HG02571 (cell line): ENCODE results near the gene MS4A4E.
"Not testable (repeated sequence)": the region's sequence is repeated elsewhere in the genome, so short reads cannot be mapped to it uniquely, and the experiment has no call there.

ENCODE experiments used
- ATAC-seq: cut with Tn5 transposase; IDR thresholded peaks from one replicate; pipeline ENCODE4 v1.9.1; 2021; ENCODE audit warnings: mild to moderate bottlenecking, moderate library complexity; ENCODE audit not compliant: unreplicated experiment

The MS4A4E gene

DNA sequence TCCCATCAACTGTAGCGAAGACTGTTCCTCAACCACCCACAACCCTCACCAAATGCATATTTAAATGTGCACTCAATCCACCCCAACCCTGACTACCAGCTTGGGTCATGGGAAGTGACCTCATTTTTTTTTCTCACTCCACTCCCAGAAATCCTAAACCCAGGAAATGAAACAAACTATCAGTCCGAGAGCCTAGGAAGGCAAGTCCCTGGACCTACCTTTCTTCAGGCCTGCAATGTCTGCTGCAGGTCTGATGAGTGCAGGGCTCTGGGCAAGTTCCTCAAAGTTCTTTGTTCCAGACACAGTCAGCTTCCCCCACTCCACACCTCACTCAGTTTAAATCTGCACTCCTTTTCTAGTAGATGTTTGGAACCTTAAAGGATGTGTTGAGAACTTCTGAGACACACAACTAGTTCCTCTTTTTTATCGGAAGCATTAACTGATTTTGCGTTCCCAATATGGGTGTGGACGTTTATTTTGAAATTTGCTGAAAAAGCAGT lies at the start of gene MS4A4E:
MS4A4E (minus strand) TSS at position 398 of the 500 bp plus-strand sequence. CDS start 13,082 bp downstream, outside the sequence.
- no peak for ATAC-seq

DNA sequence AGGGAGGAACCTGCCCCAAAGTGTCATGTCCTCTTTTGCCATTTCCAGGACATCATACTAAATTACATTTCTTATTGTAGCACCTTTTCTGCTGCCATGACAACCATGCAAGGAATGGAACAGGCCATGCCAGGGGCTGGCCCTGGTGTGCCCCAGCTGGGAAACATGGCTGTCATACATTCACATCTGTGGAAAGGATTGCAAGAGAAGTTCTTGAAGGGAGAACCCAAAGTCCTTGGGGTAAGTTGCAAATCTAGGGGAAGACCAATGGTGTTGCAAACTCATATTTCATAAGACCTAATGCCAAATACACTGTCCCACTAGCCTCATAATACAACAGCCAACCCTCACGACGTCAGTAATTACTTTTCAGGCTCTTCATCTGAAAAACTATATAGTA lies 49.2 kb upstream of the MS4A4E start:
- ATAC-seq: no peak

GRCh38 chr11:60288531-60288930 lies 45.6 kb upstream of the MS4A4E start:
- no peak for ATAC-seq

GRCh38 chr11:60285411-60286126 lies 42.6 kb upstream of the MS4A4E start:
- ATAC-seq: not testable (repeated sequence)

- no peak for ATAC-seq
Measured at GRCh38 chr11:60282286-60282685, 39.3 kb upstream of the MS4A4E start.

GRCh38 chr11:60281485-60281884 lies 38.5 kb upstream of the MS4A4E start:
- ATAC-seq: no peak

- no peak for ATAC-seq
Measured at GRCh38 chr11:60280412-60280811, 37.5 kb upstream of the MS4A4E start, which contains the start of gene MS4A4A. MS4A4A (plus strand) TSS chr11:60280666; CDS start chr11:60280676, 10 bp downstream.

GRCh38 chr11:60274416-60274815 lies 31.5 kb upstream of the MS4A4E start:
- ATAC-seq: no peak

DNA sequence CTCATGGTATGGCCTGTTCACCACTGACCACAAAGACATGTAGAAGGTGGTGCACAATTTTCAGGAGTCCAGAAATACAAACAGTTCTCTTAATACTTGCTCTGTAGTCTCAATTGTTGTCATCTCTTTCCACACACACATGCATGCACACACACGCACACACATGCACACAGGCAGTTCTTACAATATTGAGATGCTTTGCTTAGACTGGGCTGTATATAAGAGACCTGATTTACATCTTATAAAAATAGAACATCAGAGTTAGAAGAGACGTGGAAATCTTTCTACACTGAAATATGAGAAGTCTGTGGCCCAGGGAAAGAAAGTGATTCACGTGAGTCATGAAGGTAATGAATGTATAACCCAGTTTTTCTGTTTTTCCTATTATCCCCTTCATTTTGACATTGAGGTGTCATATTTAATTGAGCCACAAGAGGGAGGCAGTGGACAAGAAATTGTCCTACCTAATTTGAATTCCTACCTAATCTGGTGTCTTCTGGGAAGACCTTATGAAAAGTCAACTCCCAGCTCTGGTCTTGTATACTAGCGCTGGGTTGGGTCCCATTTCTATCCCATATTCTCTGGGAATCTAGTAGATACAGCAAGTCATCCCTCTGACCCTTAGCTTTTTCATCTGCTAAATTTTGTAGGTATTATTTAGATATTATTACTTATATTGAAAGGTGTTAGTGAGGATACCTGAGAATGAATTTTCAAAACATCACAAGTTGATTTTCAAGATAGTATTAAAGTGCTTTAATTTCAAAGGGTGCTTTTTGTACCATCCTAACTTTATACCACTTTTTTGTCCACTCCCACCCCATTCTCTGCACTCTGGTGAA lies 22.7 kb upstream of the MS4A4E start:
- no peak for ATAC-seq

- ATAC-seq: no peak
Measured at GRCh38 chr11:60264644-60265043, 21.7 kb upstream of the MS4A4E start.

GRCh38 chr11:60263402-60263801 lies 20.5 kb upstream of the MS4A4E start:
- ATAC-seq: no peak

DNA sequence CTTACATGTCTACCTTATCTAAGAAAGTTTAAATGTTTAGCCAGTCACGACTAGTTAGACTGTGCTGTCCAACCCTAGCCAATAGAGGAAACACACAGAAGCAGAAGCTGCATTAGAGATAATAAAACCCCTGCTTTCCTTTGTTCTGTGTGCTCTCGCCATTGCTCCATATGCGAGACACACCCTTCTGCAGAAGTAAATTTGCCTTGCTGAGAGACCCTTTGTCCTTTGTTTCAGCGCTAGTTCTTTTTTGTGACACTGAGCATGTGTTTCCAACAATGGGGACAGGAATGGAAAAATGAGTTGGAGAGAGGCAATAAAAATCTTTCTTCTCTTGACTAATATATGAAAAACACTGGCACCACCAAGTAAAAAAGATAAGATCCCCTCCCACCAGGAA lies 18.1 kb upstream of the MS4A4E start:
- no peak for ATAC-seq

DNA sequence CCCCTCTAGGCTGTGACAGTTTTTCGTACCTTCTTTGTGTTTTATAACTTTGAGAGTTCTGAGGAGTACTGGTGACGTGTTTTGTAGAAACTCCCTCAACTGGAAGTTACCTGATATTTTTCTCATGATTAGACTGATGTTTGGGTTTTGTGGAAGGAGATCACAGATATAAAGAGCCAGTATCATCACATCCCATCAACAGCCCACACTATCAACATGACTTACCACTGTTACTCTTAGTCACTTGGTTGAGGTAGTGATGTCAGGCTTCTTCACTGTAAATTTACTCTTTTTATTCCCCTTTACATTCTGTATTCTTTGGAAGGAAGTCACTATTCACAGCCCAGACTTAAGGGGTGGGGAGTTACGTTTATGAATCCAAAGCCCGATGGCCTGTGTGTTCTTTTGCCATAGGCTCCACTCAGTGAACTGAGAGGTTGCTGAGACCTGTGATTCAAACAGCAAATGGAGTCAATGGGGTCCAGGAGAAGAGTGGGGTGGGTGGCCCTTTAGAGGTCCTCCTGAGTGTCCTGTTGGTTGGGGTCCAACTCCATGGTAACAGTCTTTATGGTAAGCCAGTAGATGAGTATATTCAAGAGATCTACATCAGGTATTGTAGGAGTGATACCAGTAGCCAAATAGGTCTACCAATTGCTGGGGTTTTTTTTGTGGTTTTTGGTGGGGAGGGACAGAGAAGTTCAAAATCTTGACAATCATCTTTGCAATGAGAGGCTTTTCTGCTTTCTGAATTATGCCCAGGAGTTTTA lies 15.2 kb upstream of the MS4A4E start:
- ATAC-seq: no peak

DNA sequence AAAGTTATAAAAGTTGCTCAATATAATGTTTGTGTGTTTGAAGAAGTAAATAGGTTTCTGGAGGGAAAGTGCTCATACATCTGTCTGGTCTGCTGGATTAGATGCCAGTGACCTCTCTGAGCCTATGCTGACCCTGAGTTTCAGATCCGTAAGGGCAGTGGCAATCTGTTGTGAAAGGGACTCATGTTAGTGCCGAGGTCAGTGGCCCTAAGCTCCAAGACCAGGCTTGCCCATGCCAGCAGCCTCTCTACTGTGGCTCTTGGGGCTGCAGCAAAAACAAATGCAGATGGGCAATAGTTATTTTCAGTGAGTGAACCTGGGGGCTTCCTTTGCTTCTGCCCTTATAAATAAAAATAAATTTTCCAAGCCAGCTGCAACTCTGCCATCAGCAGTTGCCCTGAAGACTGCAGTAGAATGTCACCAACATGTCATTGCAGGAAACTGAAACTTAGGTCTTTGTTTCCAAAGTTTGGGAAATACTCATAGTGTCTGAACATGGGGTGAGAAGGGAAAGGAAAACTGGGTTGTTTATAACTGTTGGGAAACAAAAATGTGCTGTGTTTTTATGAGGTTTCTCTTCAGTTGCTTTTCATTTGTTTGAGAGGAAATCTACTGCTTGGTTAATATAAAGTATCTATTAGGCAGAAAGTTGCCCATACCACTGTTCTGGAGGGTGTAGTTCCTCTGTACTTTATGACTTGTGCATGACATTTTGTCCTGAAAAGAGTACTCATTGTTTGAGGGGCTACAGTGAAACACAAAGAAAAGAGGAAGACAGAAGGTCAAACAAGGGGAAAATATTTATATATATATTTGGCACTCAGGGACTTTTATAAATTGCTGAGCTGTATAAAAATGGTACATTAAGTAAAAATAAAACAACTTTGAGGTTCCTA lies 9.5 kb upstream of the MS4A4E start:
- ATAC-seq: no peak

- no peak for ATAC-seq
Measured at GRCh38 chr11:60251485-60252212, 8.7 kb upstream of the MS4A4E start.

DNA sequence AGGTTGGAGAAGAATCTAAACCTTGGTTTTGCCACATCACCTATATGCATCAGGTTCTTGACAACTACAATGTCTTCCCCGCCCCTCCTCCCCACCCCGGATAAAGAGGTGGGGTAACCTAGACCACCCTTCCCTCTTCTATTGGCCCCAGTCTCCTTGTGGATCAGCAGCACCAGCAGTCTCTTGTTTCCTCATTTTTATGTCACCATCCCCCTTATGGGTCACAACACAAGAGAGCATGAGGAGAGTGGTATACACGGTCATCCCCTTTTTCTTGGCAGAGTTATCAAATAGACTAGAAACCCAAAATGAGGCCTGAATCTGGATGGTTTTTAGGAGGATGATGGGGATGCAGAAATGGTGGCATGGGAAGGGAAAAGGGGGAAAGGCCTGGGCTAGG lies 1.2 kb downstream of the MS4A4E start:
- no peak for ATAC-seq

DNA sequence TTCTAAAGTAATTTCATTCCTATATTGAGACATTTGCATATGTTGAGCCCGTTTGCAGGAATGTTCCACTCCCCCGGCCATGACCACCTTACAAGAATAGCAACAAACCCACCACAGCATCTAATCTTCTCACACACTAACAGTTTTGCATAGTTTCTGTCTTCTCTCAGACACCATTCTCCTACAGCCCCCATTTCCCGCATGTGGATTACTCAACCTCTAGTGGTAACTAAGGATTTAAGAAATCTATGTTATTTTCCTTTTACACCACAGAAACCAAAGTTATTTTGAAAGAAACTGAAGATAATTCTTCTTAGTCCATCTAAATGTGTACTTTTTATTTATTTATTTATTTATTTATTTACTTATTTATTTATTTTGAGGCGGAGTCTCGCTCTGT lies 2.3 kb downstream of the MS4A4E start:
- no peak for ATAC-seq

GRCh38 chr11:60235321-60235720 lies 7.6 kb downstream of the MS4A4E start:
- no peak for ATAC-seq

DNA sequence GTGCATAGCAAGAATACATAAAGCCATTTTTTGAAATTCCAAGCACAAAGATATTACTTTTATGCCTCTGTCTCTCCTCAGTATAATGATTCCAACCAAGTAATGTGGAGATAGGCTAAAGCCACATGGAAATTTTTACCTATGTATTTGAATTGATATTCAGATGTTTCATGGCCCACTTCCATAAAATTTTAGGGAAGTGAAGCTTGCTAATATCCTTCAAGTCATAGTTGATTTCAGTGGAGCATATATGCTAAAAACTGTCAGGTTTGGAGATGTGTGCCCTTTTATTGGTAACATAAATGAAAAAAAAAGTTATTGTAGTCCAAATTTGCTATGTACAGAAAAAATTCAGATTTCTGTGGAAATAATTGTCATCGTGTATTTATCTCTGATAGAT lies 12.3 kb downstream of the MS4A4E start:
- no peak for ATAC-seq
